ENCODE results near the gene CTSZ. TPM values are rescaled to one million over a fixed set of nuclear protein-coding genes. Genes with fewer than 3 reads are reported as not detected.
A peak's percentile ranks its signal among the peaks of the same experiment; 100 is the strongest.

Gene CTSZ
- polyA plus RNA-seq, 1 experiment = 141 TPM

DNA sequence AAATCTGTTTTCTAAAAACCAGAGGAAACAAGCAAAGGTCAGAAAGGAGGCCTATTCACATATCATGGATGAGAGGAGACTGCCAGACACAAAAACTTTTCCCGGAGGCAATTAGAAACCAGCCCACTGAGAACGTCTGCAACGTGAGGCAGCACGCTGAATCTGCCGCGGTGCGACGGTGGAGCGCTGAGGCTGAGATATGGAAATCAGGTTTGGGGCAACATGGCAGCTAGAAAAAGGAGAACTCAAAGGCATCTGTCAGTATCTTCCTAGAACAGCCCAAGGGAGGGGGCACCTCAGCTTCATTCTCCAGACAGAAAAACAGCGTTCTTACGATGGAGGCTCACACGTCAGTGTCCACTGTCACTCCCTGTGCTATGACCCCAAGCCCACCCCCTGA lies 30.3 kb upstream of the CTSZ start:
- ChIA-PET POLR2A (no interaction called here), CTCF (no interaction called here)
- TF ChIP-seq, protein P1, sequence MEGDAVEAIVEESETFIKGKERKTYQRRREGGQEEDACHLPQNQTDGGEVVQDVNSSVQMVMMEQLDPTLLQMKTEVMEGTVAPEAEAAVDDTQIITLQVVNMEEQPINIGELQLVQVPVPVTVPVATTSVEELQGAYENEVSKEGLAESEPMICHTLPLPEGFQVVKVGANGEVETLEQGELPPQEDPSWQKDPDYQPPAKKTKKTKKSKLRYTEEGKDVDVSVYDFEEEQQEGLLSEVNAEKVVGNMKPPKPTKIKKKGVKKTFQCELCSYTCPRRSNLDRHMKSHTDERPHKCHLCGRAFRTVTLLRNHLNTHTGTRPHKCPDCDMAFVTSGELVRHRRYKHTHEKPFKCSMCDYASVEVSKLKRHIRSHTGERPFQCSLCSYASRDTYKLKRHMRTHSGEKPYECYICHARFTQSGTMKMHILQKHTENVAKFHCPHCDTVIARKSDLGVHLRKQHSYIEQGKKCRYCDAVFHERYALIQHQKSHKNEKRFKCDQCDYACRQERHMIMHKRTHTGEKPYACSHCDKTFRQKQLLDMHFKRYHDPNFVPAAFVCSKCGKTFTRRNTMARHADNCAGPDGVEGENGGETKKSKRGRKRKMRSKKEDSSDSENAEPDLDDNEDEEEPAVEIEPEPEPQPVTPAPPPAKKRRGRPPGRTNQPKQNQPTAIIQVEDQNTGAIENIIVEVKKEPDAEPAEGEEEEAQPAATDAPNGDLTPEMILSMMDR (IDR thresholded peaks at IDR 0.05; ENCODE audit: low read depth, low read length) = no peak
- Histone ChIP-seq H3K27ac (ENCODE audit: low read depth, low read length) (no peak overlapping the region), H3K9me3 (ENCODE audit: control insufficient read depth, insufficient read depth, low read length) (peaks cover under 1% of the 10 kb centered on the region; the same call in 1 of the 2 replicates), H3K27me3 (ENCODE audit: control insufficient read depth, insufficient read depth, low read length) (no peaks in the 10 kb centered on the region), H3K4me3 (ENCODE audit: low read depth, low read length) (no peak overlapping the region)
- DNase-seq (ENCODE audit: low read depth, low spot score) = no peak

DNA sequence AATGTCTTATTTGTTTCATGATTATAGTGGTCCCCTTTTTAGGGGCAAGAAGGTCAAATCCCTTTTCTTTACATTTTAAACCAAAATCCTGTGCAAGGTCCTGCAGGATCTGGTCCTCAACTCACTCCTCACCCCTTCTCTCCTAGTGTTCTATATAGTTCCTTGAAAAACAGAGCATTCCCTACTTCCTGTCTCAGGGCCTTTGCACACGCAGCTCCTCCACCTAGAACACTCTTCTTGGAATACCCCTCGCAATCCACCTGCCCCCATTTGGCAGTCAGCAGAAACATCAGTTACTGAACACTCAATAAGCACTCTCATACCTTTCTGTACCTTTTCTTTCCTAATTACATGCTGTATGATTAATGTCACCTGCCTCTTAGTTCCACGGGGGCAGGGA lies 28.3 kb upstream of the CTSZ start:
- no peak for DNase-seq (ENCODE audit: low read depth, low spot score)
- Histone ChIP-seq H3K27ac (ENCODE audit: low read depth, low read length) (no peak overlapping the region), H3K4me3 (ENCODE audit: low read depth, low read length) (no peak overlapping the region), H3K9me3 (ENCODE audit: control insufficient read depth, insufficient read depth, low read length) (no peaks in the 10 kb centered on the region), H3K27me3 (ENCODE audit: control insufficient read depth, insufficient read depth, low read length) (no peaks in the 10 kb centered on the region)
- TF ChIP-seq, protein P1 (IDR thresholded peaks at IDR 0.05; ENCODE audit: low read depth, low read length) = no peak
- CTCF ChIA-PET = no interaction called here
- POLR2A ChIA-PET = no interaction called here

DNA sequence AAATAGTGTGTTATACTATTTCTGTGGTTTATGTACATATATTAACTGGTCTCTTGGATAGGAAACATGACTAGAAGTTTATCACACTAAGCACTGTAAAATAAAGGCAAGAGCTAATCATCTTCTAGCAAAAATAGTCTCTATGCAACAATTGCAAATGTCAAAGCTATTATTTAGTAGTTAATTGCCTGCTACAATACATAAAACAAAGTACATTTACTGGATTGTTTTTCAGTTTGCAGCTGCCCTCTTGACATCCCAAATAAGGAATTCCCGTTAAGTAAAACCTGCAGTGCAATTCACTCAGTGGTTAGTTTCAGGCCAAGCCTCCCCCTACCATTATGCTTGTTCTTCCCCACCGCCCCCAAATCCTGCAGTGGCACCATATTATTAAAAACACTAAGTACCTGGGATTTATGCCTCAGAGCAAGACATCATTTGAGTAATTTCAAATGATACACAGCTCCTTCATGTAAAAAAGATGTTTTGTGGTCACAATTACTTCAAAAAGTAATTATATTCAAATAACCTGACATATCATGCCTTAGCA lies 26.6 kb upstream of the CTSZ start:
- CTCF ChIA-PET = no interaction called here
- POLR2A ChIA-PET = interaction anchor here (1.0 to 1.6 kb wide), 3 partner anchors 12 to 133 kb away, joined by 3 to 9 read pairs (median 4); no protein-coding TSS in a partner anchor
- TF ChIP-seq, protein P1 (IDR thresholded peaks at IDR 0.05; ENCODE audit: low read depth, low read length) = no peak
- H3K27me3 ChIP-seq (ENCODE audit: control insufficient read depth, insufficient read depth, low read length) = no peaks in the 10 kb centered on the region
- DNase-seq (ENCODE audit: low read depth, low spot score) = no peak
- no peaks in the 10 kb centered on the region for H3K9me3 ChIP-seq (ENCODE audit: control insufficient read depth, insufficient read depth, low read length)
- no peak overlapping the region for H3K27ac ChIP-seq (ENCODE audit: low read depth, low read length)
- H3K4me3 ChIP-seq (ENCODE audit: low read depth, low read length) = no peak overlapping the region

DNA sequence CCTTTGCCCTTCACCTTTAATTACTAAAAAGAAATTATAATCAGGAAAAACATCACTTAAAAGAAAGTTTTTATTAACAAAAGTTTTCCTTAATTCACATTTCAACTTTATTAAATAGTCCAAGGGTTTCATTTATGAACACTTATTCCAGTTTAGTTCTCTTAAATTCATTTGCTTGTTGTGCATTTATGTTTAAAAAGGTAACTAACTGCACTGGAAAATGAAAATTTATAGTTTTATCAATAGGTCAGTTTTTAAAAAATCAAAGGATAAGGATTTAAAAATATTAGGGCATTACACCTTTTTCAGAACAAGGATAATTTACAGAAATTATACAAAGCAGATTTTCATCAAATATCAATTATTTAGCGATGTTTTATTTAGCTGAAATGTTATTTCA lies 26.0 kb upstream of the CTSZ start:
- no peak for DNase-seq (ENCODE audit: low read depth, low spot score)
- no peak overlapping the region for H3K27ac ChIP-seq (ENCODE audit: low read depth, low read length)
- CTCF ChIA-PET = no interaction called here
- no peaks in the 10 kb centered on the region for H3K9me3 ChIP-seq (ENCODE audit: control insufficient read depth, insufficient read depth, low read length)
- no peaks in the 10 kb centered on the region for H3K27me3 ChIP-seq (ENCODE audit: control insufficient read depth, insufficient read depth, low read length)
- POLR2A ChIA-PET = interaction anchor here (1.0 to 2.1 kb wide), 4 partner anchors 10 to 132 kb away, joined by 3 to 24 read pairs (median 6); partner anchors contain the start of gene PRELID3B
- TF ChIP-seq, protein P1 (IDR thresholded peaks at IDR 0.05; ENCODE audit: low read depth, low read length) = no peak
- peak overlapping the region; percentile 66; the same call in 1 of the 2 replicates for H3K4me3 ChIP-seq (ENCODE audit: low read depth, low read length)

DNA sequence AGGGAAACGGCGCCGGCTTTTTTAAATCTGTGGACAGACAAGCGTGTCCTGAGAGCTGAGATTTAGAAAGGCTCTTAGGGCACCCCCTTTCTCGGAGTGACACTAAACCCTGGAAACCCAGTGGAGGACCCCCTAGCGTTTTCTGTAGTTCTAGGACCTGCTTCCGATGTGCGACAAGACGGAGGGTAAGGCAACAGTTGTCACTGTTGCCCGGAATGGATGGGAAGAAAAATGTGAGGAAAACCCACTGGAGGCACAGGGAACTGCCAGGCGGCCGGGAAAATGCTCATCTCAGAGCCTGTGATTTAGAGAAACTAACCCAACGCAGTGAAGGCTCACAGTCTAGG lies 25.6 kb upstream of the CTSZ start:
- ChIA-PET CTCF (interaction anchor here (0.6 to 1.0 kb wide), 4 partner anchors 8 to 783 kb away, joined by 3 to 4 read pairs (median 3); no protein-coding TSS in a partner anchor), POLR2A (interaction anchor here (0.6 to 2.1 kb wide), 13 partner anchors 10 to 1692 kb away, joined by 3 to 24 read pairs (median 4); partner anchors contain the start of gene PRELID3B)
- TF ChIP-seq, protein P1 (IDR thresholded peaks at IDR 0.05; ENCODE audit: low read depth, low read length) = peak; percentile 23; the same call in 1 of the 2 replicates
- Histone ChIP-seq H3K4me3 (ENCODE audit: low read depth, low read length) (peak overlapping the region; percentile 66), H3K9me3 (ENCODE audit: control insufficient read depth, insufficient read depth, low read length) (no peaks in the 10 kb centered on the region), H3K27ac (ENCODE audit: low read depth, low read length) (no peak overlapping the region), H3K27me3 (ENCODE audit: control insufficient read depth, insufficient read depth, low read length) (no peaks in the 10 kb centered on the region)
- DNase-seq (ENCODE audit: low read depth, low spot score) = no peak

All from AG04450 (cell line).